Suppressor macrophage treated with lipopolysaccharide for 4 hours (primary cell): ENCODE measurements around the gene POLL.

ENCODE experiments used
- DNase-seq: peaks from one replicate; pipeline ENCODE4 v3.0.0-alpha.2; 2020

The POLL gene

DNA sequence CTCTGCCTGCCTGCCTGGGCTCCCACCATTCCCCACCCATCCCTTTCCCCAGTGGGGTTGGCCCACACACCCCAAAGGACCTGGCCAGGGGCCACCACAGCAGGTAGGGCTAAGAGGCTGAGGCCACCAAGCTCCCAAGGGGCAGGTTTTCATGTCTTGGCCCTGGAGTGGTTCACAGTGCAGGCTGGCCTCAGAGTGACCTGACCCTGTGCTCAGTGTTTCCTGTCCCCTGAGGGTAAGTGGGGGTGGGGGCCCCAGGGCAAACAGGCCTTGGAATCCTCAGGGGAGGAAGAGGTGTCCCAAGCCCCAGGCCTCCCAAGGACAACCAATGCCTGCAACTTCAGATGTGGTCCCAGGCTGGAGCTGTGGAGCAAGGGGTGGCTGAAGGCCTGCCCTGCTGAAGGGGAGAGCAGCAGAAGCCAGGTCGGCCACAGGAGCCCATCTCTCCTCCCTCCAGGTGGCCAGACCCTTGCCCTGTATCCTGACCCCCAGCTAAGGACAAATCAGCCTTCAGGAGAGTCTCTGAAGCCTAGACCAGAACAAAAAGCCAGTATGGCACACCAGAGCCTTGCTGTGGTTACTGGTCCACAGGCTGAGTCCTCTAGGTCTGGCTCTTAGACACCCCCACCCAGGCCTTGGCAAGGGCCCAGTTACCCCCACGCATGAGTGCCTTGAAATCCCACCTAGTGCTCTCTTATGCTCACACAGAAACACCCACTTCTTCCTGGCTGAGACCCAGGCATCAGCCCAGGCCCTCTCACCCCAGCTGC is 27.6 kb downstream of the POLL start:
- no peak for DNase-seq

DNA sequence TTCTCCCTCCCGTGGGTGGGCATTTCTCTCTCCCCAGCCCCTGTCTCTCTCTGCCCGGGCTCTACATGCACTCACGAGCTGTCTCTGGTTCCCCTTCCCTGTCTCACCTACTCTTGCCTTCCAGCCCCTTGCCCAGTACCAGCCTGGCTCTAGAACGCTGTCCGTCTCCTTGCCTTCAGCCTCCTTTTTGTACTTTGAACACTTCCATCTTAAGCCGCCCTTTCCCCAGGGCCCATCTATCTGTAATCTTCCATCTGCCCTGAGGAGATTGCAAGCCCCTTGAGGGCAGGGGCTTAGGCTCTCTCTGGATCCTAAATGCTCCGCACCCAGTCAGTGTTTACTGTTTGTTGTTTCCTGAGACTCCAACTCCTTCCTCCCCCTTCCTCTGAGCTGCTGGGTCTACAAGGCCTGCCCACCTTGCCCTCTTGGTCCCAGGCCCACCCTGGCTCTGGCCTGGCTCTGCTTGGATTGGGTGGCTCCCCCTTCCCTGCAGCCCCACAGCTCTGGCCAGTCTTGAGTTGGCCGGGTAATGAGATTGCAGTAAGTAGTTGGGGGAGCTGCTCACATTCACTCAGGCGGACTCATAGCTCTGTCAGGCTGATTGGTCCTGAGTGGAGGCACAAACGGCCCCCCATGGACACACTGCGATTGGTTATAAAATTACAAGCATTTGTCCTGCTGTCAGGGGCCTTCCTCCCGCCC is 28.3 kb downstream of the POLL start:
- no peak for DNase-seq

DNA sequence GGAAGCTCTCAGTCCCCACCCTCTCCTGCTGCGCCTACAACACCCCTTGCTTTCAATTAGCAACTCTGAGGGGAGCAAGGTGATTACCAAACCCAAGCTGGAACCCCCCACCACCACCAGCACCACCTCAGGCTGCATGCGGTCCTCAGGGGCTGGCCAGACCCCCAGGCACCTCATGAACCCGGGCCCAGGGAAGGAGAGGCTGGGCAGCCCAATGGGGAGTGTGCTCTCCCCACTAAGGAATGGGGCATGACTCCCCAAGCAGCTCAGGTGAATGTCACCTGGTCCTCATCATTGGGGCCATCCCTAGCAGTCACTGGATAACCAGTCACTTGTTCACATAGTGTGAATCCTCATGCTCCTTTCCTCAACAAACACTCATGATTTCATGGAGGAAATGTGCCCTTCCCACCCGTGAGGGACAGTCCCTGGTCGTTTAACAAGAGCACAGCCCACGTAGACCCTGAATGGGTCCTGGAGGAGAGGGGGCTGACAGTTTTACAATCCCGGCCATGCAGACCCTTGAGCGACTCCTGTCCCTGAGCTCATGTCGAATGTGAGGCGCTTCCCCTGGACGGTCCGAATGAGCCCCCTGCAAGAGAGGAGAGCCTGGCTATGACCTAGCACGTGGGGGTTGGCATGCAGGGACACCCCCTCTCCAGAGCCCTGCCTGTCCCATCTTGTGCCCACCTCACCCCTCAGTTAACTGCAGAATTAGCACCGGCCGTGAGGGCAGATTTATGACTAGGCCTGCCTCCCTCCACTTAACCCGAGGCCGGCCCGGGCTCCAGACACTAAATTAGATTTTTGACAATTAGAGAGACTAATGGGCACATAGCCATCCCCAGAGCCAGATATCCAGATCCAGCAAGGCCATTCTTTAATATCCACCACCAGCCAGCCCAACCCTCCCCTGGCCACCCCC is 29.1 kb downstream of the POLL start:
- DNase-seq: no peak

DNA sequence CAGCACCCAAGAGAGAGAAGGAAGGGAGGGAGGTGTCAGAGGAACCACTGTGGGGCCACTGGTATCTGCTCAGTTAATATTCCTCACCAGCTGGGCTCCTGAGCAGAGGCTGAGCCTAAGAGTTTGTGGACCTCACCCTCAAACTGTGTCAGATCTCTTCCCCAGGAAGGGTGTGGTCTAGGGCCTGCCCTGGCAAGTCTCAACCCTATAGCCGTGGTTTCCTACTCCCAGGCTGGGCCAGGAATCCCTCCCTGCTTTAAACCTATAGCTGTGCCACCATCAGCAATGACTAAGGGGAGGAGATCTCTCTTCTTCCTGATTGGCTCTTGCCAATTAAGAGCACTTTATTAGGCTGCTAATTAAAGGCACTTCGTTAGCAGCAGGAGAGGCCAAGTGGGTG is 29.9 kb downstream of the POLL start:
- DNase-seq: no peak

DNA sequence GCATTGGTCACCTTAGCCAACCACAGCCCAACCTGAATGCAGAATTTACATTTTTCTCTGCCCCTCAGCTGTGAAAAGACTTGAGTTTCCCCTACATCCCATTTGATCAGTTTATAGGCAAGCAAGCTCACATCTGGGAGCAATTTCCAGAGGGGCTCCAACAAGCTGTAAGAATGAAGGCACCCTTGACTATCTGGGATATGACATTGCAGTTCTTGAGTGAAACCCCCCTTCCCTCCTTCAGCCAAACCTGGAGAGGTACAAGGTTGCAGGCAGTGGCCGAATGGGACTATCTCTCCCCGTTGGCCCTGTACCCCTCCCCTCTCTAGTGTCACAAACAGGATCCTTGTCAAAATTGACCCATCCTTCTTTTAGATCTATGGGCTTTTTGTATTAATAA is 30.5 kb downstream of the POLL start:
- no peak for DNase-seq

DNA sequence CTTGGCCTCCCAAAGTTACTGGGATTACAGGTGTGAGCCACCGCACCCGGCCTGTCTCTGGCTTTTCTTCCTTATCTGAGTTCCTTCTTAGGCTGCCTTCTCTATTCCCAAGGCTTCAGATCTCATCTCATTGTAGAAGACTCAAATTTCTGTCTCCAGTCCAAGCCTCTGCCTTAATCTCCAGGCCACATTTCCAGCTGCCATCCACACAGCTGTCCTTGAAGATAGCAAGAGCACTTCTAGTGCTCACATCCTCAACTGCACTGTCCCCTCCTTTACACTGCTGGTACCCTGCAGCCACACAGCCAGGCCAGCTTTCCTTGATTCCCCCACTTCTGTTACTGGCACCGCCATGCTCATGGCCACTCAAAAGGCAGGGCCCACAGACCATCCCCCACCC is 35.6 kb downstream of the POLL start:
- no peak for DNase-seq

DNA sequence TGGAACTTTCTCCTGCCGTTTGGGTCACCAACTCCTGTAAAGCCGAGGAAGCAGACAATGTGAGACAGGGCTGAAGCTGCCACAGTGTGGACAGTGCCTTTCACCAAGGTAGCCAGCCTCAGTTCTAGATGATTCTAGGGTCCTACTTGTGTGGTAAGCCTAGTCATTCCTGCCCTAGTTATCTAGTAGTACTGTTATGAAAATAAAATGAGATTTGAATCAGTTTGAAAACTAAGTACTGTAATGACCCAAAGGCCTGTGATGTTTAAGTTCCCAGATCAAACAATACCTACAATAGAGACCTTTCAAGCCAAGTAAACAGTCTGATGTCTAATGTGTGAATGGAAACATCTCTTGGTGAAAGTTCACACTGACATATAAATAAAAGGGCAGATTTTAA is 37.1 kb downstream of the POLL start:
- DNase-seq: no peak

DNA sequence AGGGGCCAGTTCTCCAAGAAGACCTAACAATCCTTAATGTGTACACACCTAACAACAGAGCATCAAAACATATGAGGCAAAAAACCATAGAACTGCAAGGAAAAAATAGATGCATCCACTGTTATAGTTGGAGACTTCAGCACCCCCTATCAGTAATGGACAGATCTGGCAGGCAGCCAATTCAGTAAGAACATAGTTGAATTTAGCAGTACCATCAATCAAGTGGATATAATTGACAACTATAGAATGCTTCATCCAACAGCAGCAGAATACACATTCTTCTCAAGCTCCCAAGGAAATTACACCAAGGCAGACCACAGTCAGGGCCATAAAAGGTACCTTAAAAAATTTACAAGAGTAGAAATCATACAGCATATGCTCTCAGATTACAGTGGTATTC is 42.2 kb downstream of the POLL start:
- DNase-seq: no peak

DNA sequence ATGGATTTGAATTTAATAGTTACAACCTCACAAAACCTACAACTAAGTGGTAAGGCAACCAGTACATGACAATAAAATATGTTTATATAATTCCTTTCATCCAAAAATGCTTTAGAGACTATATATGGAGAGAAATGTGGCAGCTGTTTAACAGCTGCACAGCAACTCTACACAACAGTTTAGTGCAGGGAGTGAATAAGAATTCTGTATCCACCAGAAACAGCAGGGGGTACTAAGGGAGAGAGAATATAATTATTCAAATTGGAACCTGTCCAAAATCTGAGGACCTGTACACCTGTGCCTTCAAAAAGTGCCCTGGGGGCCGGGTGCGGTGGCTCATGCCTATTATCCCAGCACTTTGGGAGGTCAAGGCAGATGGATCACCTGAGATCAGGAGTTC is 49.6 kb downstream of the POLL start:
- no peak for DNase-seq

DNA sequence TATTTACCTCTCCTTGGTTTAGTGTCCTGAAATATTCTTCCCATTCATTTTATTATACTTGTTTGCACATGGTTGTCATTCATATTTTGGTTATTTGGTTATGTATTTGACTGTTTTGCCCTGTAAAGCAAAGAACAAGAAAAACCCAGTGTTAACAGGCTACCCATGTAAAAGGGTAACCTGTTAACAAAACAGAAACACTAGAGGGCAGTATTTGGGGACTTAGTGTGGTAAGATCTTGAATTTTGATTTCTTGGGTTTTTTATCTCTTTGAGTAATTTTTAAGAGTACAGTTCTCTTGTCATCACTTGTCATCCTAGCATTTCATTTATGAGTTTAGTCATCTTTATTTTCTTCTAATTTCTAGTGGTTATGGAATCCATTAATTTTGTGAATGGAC is 51.3 kb downstream of the POLL start:
- DNase-seq: peak; percentile 56

DNA sequence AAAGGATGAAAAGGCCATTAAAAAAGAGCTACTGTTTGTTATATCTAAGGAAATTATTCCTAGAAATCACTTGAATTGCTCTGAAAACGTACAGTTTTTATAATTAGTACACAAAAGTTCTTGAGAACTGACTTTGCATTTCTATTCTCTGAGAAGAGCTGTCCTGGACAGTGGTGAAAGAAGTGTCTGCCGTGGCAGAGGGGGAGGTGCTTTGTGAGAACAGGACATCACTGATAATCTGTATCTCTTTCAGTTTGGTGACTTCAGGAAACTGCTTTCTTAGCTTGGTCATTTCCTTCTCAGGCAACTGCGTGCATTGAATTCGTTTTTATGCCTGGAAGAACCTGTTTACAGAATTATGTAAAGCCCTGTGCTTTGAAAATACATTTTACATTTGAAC is 52.1 kb downstream of the POLL start:
- DNase-seq: no peak

DNA sequence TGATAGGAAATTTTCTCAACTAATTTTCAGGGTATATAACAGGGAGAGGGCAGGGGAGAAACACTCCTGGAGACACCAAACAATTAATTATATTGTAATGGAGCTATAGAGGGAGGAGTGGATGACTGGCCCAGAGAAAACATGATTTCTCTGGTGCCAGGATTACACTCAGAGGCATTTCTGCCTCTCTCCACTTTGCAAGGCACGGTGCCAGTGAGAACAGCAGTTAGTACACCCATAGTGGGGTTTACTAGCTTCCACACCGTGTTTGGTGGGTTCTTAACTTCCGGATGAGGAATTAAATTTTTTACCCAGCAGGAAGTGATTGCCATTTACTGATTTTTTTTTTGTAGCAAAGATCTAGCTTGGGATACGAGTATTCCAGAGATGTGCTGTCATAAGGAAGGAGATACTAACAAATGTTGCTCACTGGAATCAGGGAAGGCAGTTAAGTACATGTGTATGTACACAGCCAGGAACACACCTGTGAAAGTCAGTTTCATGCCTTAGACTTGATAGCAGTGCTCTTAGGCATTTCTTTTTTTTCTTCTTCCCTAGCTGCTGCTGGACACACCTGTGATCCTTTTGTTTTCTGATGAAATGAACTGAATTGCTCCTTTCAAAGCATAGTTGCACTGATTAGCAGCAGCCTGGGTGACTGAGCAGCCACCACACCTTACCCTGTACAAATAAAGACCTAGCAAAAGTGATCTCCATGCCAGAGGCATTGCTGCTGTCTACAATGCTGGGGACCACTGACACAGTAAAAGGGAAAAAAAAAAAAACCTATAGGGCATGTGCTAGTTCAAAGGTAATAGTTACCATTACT is 58.1 kb downstream of the POLL start:
- no peak for DNase-seq

DNA sequence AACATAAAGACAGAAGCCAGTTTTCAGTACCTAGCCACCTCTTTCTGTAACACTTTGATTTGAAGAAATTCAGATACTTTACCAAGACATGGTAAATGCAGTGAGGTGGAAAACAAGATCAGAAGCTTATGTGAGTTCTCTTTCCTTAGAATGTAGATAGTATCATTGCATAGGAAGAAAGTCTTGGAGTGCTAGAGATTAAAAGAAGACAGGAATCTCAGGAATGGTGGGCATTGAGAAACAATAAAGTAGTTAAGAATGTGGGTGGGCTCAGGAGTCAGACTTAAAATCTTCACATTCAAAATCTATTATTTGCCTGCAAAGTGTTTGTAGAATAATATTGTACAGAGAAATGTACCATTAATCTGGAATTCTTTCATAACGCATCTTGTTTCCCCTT is 58.9 kb downstream of the POLL start:
- no peak for DNase-seq
